H1 (cell line): Measurements from ENCODE around the gene EPHA1. TPM values are rescaled to one million over a fixed set of nuclear protein-coding genes. Genes with fewer than 3 reads are reported as not detected.
A peak's percentile ranks its signal among the peaks of the same experiment; 100 is the strongest.

ENCODE experiments used
- CTCF ChIA-PET: fragments of 300-600 bp; sonication (Branson Sonifier 250); formaldehyde crosslinking; loops from one replicate; lab custom pipeline; 2021; ENCODE audit not compliant: partially characterized antibody; lab: Charles Lee
- POLR2A ChIA-PET: fragments of 300-600 bp; sonication (Branson Sonifier 250); formaldehyde crosslinking; loops from one replicate; lab custom pipeline; 2021; ENCODE audit warnings: inconsistent platforms; ENCODE audit not compliant: partially characterized antibody; lab: Charles Lee
- DNase-seq, 2 experiments: peaks; one replicate each; pipeline versions ENCODE4 v3.0.0 to v3.0.0-alpha.2; 2010 to 2022; ENCODE audit warnings: low spot score in 2 of 2, low read depth in 1 of 2, mixed read lengths in 1 of 2
- FAIRE-seq: peaks from 2 replicates; lab custom pipeline; 2011; peaks lifted over from hg19 to GRCh38; lab: Jason Lieb, UNC
- H2AFZ ChIP-seq: 2 replicates; pipeline ENCODE4 v1.8.1; 2012; ENCODE audit warnings: low read length, inconsistent platforms
- H2AK5ac ChIP-seq: 2 replicates; pipeline ENCODE4 v1.6.1; 2013; ENCODE audit warnings: low read depth, low read length
- H2BK120ac ChIP-seq: replicated peaks from 2 replicates; pipeline ENCODE3; 2013; ENCODE audit warnings: low read depth, low read length, inconsistent platforms
- H2BK12ac ChIP-seq: 2 replicates; pipeline ENCODE4 v1.6.1; 2013; ENCODE audit warnings: low read depth, low read length
- H2BK15ac ChIP-seq: 2 replicates; pipeline ENCODE4 v1.6.1; 2013; ENCODE audit warnings: low read length
- H2BK20ac ChIP-seq: 2 replicates; pipeline ENCODE4 v1.6.1; 2013; ENCODE audit warnings: low read length
- H2BK5ac ChIP-seq: 2 replicates; pipeline ENCODE4 v1.6.1; 2013; ENCODE audit warnings: low read depth, low read length
- H3K14ac ChIP-seq: 2 replicates; pipeline ENCODE4 v1.6.1; 2013; ENCODE audit warnings: inconsistent platforms; ENCODE audit not compliant: insufficient read length
- H3K18ac ChIP-seq: 2 replicates; pipeline ENCODE4 v1.6.1; 2013; ENCODE audit warnings: low read length; ENCODE audit errors: extremely low read depth
- H3K23ac ChIP-seq: 2 replicates; pipeline ENCODE4 v1.6.1; 2013; ENCODE audit warnings: inconsistent platforms; ENCODE audit not compliant: insufficient read length
- H3K23me2 ChIP-seq: 2 replicates; pipeline ENCODE4 v1.6.1; 2013; ENCODE audit warnings: low read depth, low read length
- H3K27ac ChIP-seq: 2 replicates; pipeline ENCODE4 v1.6.1; 2011; ENCODE audit warnings: low read depth, low read length, inconsistent platforms
- H3K27me3 ChIP-seq, 4 experiments: replicated peaks in 1 of 4; 1 replicate in 1 of 4; 2 replicates in 3 of 4; pipeline versions ENCODE4 v1.6.1 to v1.8.1; 2011 to 2013; ENCODE audit warnings: low read length in 3 of 4, mild to moderate bottlenecking in 3 of 4, inconsistent platforms in 2 of 4, mixed read lengths in 2 of 4, moderate library complexity in 1 of 4; ENCODE audit not compliant: control insufficient read depth in 3 of 4, insufficient read depth in 3 of 4; ENCODE audit errors: extremely low read depth in 1 of 4
- H3K36me3 ChIP-seq, 4 experiments: 2 replicates each; pipeline versions ENCODE4 v1.6.1 to v1.8.1; 2011 to 2013; ENCODE audit warnings: mild to moderate bottlenecking in 4 of 4, low read length in 3 of 4, moderate library complexity in 2 of 4, control low read depth in 1 of 4, inconsistent platforms in 1 of 4; ENCODE audit not compliant: insufficient read depth in 4 of 4, control insufficient read depth in 2 of 4
- H3K4ac ChIP-seq: replicated peaks from 2 replicates; pipeline ENCODE3; 2013; ENCODE audit warnings: low read length, low read depth, mixed read lengths, inconsistent platforms; ENCODE audit not compliant: insufficient read length
- H3K4me1 ChIP-seq, 4 experiments: replicated peaks in 1 of 4; 1 replicate in 1 of 4; 2 replicates in 3 of 4; pipeline versions ENCODE4 v1.6.1 to v1.8.1; 2011 to 2013; ENCODE audit warnings: low read length in 3 of 4, inconsistent platforms in 2 of 4, mixed read lengths in 1 of 4; ENCODE audit not compliant: insufficient read depth in 4 of 4, control insufficient read depth in 3 of 4
- H3K4me2 ChIP-seq, 2 experiments: 2 replicates each; pipeline versions ENCODE4 v1.6.1 to v1.8.1; 2011 to 2013; ENCODE audit warnings: low read depth in 2 of 2, low read length in 2 of 2, control low read depth in 1 of 2, inconsistent platforms in 1 of 2, mild to moderate bottlenecking in 1 of 2; ENCODE audit not compliant: insufficient read depth in 1 of 2
- H3K4me3 ChIP-seq, 4 experiments: fragments of 200-600, 300-600 bp in 1 of 4; sonication (generic), shearing (Covaris generic), sonication (Bioruptor Twin) in 1 of 4; 2 replicates each; pipeline versions ENCODE4 v1.5.1 to v1.8.1; 2011 to 2016; ENCODE audit warnings: low read length in 4 of 4, low read depth in 3 of 4, control low read depth in 2 of 4, inconsistent platforms in 2 of 4, mild to moderate bottlenecking in 2 of 4, mixed read lengths in 1 of 4, moderate library complexity in 1 of 4; ENCODE audit not compliant: insufficient read depth in 2 of 4; ENCODE audit errors: extremely low read depth in 1 of 4
- H3K56ac ChIP-seq: replicated peaks from 2 replicates; pipeline ENCODE3; 2013; ENCODE audit warnings: low read depth, mild to moderate bottlenecking, mixed read lengths, low read length, inconsistent platforms; ENCODE audit not compliant: insufficient read length
- H3K79me1 ChIP-seq: 2 replicates; pipeline ENCODE4 v1.6.1; 2013; ENCODE audit warnings: low read depth, low read length, control low read depth
- H3K79me2 ChIP-seq, 2 experiments: 2 replicates each; pipeline versions ENCODE4 v1.6.1 to v1.8.1; 2012 to 2013; ENCODE audit warnings: low read length in 2 of 2, mild to moderate bottlenecking in 2 of 2, inconsistent platforms in 1 of 2; ENCODE audit not compliant: insufficient read depth in 2 of 2, control insufficient read depth in 1 of 2
- H3K9ac ChIP-seq, 4 experiments: replicated peaks in 1 of 4; 1 replicate in 1 of 4; 2 replicates in 3 of 4; pipeline versions ENCODE4 v1.6.1 to v1.8.1; 2011 to 2013; ENCODE audit warnings: low read depth in 3 of 4, low read length in 3 of 4, control low read depth in 2 of 4, mild to moderate bottlenecking in 2 of 4, moderate library complexity in 2 of 4, inconsistent platforms in 1 of 4; ENCODE audit errors: extremely low read depth in 1 of 4
- H3K9me3 ChIP-seq, 2 experiments: 2 replicates each; pipeline versions ENCODE4 v1.6.1 to v1.8.1; 2012 to 2013; ENCODE audit warnings: mild to moderate bottlenecking in 2 of 2, moderate library complexity in 2 of 2, control low read depth in 1 of 2, inconsistent platforms in 1 of 2, low read depth in 1 of 2, low read length in 1 of 2, mixed read lengths in 1 of 2; ENCODE audit not compliant: insufficient read depth in 2 of 2
- H4K20me1 ChIP-seq, 2 experiments: replicated peaks in 1 of 2; 2 replicates each; pipeline versions ENCODE3 to v1.8.1; 2011 to 2013; ENCODE audit warnings: inconsistent platforms in 2 of 2, low read length in 2 of 2, mild to moderate bottlenecking in 1 of 2; ENCODE audit not compliant: insufficient read depth in 2 of 2, control insufficient read depth in 1 of 2
- H4K5ac ChIP-seq: 2 replicates; pipeline ENCODE4 v1.6.1; 2013; ENCODE audit warnings: low read length, low read depth, mixed read lengths, inconsistent platforms; ENCODE audit not compliant: insufficient read length
- H4K8ac ChIP-seq: 2 replicates; pipeline ENCODE4 v1.8.0; 2013; ENCODE audit warnings: mild to moderate bottlenecking, moderate library complexity, low read length, inconsistent platforms; ENCODE audit not compliant: insufficient read depth; ENCODE audit errors: extremely low read depth
- H4K91ac ChIP-seq: replicated peaks from 2 replicates; pipeline ENCODE3; 2013; ENCODE audit warnings: low read length, mixed read lengths, inconsistent platforms; ENCODE audit not compliant: insufficient read length
- BACH1 ChIP-seq: IDR thresholded peaks from 2 replicates; pipeline ENCODE4 v1.6.1; 2012; ENCODE audit warnings: low read length, improper control_type of control experiment
- CHD2 ChIP-seq: IDR thresholded peaks from 2 replicates; pipeline ENCODE4 v1.6.1; 2012; ENCODE audit warnings: low read length, improper control_type of control experiment
- GABPA ChIP-seq: IDR thresholded peaks from 2 replicates; pipeline ENCODE4 v1.6.1; 2011; ENCODE audit warnings: mild to moderate bottlenecking, low read length, moderate library complexity, borderline replicate concordance; ENCODE audit not compliant: insufficient read depth
- KDM1A ChIP-seq: fragments of 200-600, 300-600 bp; sonication (generic); IDR thresholded peaks from 2 replicates; pipeline ENCODE4 v1.7.1; 2016; ENCODE audit warnings: mild to moderate bottlenecking, low read length, borderline replicate concordance
- POLR2AphosphoS5 ChIP-seq: IDR thresholded peaks from 2 replicates; pipeline ENCODE4 v1.6.1; 2011; ENCODE audit warnings: low read depth, low read length
- RFX5 ChIP-seq: IDR thresholded peaks from 2 replicates; pipeline ENCODE4 v1.6.1; 2011; ENCODE audit warnings: low read depth, low read length, improper control_type of control experiment, borderline replicate concordance
- TAF7 ChIP-seq: optimal IDR thresholded peaks from 2 replicates; pipeline ENCODE3; 2011; ENCODE audit warnings: low read depth, mild to moderate bottlenecking, inconsistent platforms, low read length, moderate library complexity, borderline replicate concordance
- WGBS, 2 experiments: shearing (Covaris generic) in 1 of 2; methylation state at CpG; one replicate each; pipeline versions ENCODE4 v1.1.6 to v1.1.7; 2013 to 2015; ENCODE audit warnings: low lambda C conversion rate in 2 of 2, mixed read lengths in 2 of 2, inconsistent platforms in 1 of 2, low coverage in 1 of 2, missing lambda C conversion rate in 1 of 2; ENCODE audit not compliant: insufficient replicate concordance in 2 of 2, insufficient coverage in 1 of 2, insufficient read length in 1 of 2; ENCODE audit errors: extremely low coverage in 1 of 2, missing lambda C conversion rate in 1 of 2; 5-methylcytosine and 5-hydroxymethylcytosine counted together
- polyA plus RNA-seq, 7 experiments: library from polyadenylated mRNA; depleted of rRNA in 3 of 7; stranded (reverse) in 5 of 7; unstranded in 2 of 7; fragments of >200 nt in 5 of 7; fragments of 200-250 nt in 2 of 7; gene quantifications; 1 replicate in 5 of 7; 2 replicates in 1 of 7; 4 replicates in 1 of 7; pipeline versions ENCODE4 v1.2.1 to v1.2.3, GENCODE V29; 2011 to 2013; ENCODE audit warnings: missing spikeins in 2 of 7, mixed read lengths in 2 of 7
- total RNA-seq: library from RNA; stranded (reverse); fragmentation: NEBNext Ultra II Directional; extraction: Animal tissue kit (Norgen Biotek cat#: 25700); gene quantifications from 2 replicates; pipeline ENCODE4 v1.2.1, GENCODE V29; 2021

EPHA1 gene
- total and polyA plus RNA-seq, 2 of the 8 experiments (the other 6 are each of a cell fraction or from before 2014, with no cell fraction given) = 86.5 to 133 TPM

GRCh38 chr7:143383642-143383957 lies 25.1 kb downstream of the EPHA1 start:
- peaks cover 26% of the 10 kb centered on the region for H3K79me1 ChIP-seq
- peaks cover 29 to 43% of the 10 kb centered on the region in 2 experiments for H4K20me1 ChIP-seq
- H3K27me3 ChIP-seq = no peaks in the 10 kb centered on the region
- FAIRE-seq (no peak), DNase-seq (no peak)
- no peak overlapping the region; the same call in 1 of the 2 replicates for H2BK5ac ChIP-seq
- no peak overlapping the region for H3K4me3 ChIP-seq
- H2AK5ac ChIP-seq = no peak overlapping the region
- H4K8ac ChIP-seq = no peak overlapping the region
- no peak overlapping the region for H3K18ac ChIP-seq
- H3K36me3 ChIP-seq = peaks cover 9 to 39% (median 15%) of the 10 kb centered on the region in 4 experiments
- no peaks in the 10 kb centered on the region for H3K9me3 ChIP-seq
- H4K91ac ChIP-seq = no peak overlapping the region
- H3K79me2 ChIP-seq = peaks cover 3 to 55% of the 10 kb centered on the region in 2 experiments; a peak in 3 of 4 replicates
- no peak overlapping the region for H2AFZ ChIP-seq
- H3K4me1 ChIP-seq = peaks cover 5 to 22% (median 6%) of the 10 kb centered on the region in 4 experiments
- H3K56ac ChIP-seq = no peak overlapping the region
- H4K5ac ChIP-seq = no peak overlapping the region
- no peak overlapping the region; a peak in 2 of 4 replicates for H3K4me2 ChIP-seq
- no peak overlapping the region for H2BK15ac ChIP-seq
- no peak overlapping the region for H2BK120ac ChIP-seq
- 100% methylated on average over 1 of the region's 1 CpG; no CpG with 5 or more reads in 1 of the 2 experiments for WGBS, 2 experiments
- no peak overlapping the region for H2BK12ac ChIP-seq
- no peak overlapping the region for H3K23ac ChIP-seq
- ChIA-PET POLR2A (interaction anchor here (0.8 to 19.0 kb wide), 11 partner anchors 16 to 50 kb away, joined by 3 to 518 read pairs (median 4); partner anchors contain the start of genes EPHA1 and FAM131B), CTCF (interaction anchor here (0.6 to 17.5 kb wide), 15 partner anchors 8 to 104 kb away, joined by 3 to 359 read pairs (median 4); partner anchors contain the start of gene EPHA1)
- no peak overlapping the region for H2BK20ac ChIP-seq
- no peak overlapping the region for H3K4ac ChIP-seq
- H3K9ac ChIP-seq = no peak overlapping the region
- no peak overlapping the region for H3K14ac ChIP-seq
- H3K23me2 ChIP-seq = peaks cover 8% of the 10 kb centered on the region; the same call in 1 of the 2 replicates
- no peak overlapping the region for H3K27ac ChIP-seq
- TF ChIP-seq BACH1 = no peak
- TF ChIP-seq RFX5 = no peak
- no peak for TF ChIP-seq CHD2
- no peak for TF ChIP-seq KDM1A
- TF ChIP-seq TAF7 = no peak
- TF ChIP-seq GABPA = no peak
- peak; percentile 49; the same call in 1 of the 2 replicates for TF ChIP-seq POLR2AphosphoS5
- TF ChIP-seq, all 59 proteins: peak for 1
